Ishikawa (cell line): ENCODE results near the gene SH3RF2.

Experiments
- CEBPB ChIP-seq: IDR thresholded peaks from 2 replicates; pipeline ENCODE4 v1.6.1; 2012
- CREB1 ChIP-seq: IDR thresholded peaks from 2 replicates; pipeline ENCODE4 v1.6.1; 2012; ENCODE audit warnings: low read depth
- EGR1 ChIP-seq: IDR thresholded peaks from 2 replicates; pipeline ENCODE4 v1.6.1; 2012
- EP300 ChIP-seq: IDR thresholded peaks from 2 replicates; pipeline ENCODE4 v1.6.1; 2012; ENCODE audit warnings: borderline replicate concordance
- FOXM1 ChIP-seq: IDR thresholded peaks from 2 replicates; pipeline ENCODE4 v1.6.1; 2012; ENCODE audit warnings: low read depth, borderline replicate concordance
- NFIC ChIP-seq: IDR thresholded peaks from 2 replicates; pipeline ENCODE4 v1.6.1; 2012
- RAD21 ChIP-seq: IDR thresholded peaks from 2 replicates; pipeline ENCODE4 v1.6.1; 2012; ENCODE audit warnings: low read depth
- TAF1 ChIP-seq: IDR thresholded peaks from 2 replicates; pipeline ENCODE4 v1.6.1; 2012; ENCODE audit warnings: low read depth, mild to moderate bottlenecking
- TCF12 ChIP-seq: IDR thresholded peaks from 2 replicates; pipeline ENCODE4 v1.6.1; 2012; ENCODE audit warnings: low read depth
- TEAD4 ChIP-seq: IDR thresholded peaks from 2 replicates; pipeline ENCODE4 v1.6.1; 2012
- YY1 ChIP-seq: IDR thresholded peaks from 2 replicates; pipeline ENCODE4 v1.6.1; 2012; ENCODE audit warnings: low read depth
- ZBTB7A ChIP-seq: IDR thresholded peaks from 2 replicates; pipeline ENCODE4 v1.6.1; 2012; ENCODE audit warnings: low read depth
- TF ChIP-seq, protein P1 (sequence below): IDR thresholded peaks from 2 replicates; pipeline ENCODE4 v1.6.1; 2012; ENCODE audit warnings: low read depth, mild to moderate bottlenecking
- TF ChIP-seq, protein P2 (sequence below): IDR thresholded peaks from 2 replicates; pipeline ENCODE4 v1.6.1; 2012
- TF ChIP-seq, protein P3 (sequence below): IDR thresholded peaks from 2 replicates; pipeline ENCODE4 v1.6.1; 2012

SH3RF2 gene

DNA sequence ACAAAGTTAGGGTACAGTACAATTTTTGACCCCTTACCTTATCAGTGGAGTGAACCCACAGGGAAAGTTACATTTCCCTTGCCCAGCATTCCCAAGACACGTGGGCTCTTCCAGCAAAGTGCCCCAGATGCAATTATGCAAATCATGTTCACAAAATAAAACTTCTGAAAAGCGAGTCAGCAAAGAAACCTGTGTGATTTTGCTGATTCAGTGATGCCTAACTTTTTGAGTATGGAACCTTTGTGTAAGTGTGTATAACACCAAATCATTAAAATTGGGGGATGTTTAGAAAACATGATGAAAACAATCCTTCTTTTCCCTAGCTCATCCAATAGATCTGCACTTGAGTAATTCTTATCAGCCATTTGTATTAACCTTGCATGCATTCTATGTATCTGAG is 52.6 kb downstream of the SH3RF2 start:
- no peak for TF ChIP-seq TEAD4
- TF ChIP-seq, protein P1, sequence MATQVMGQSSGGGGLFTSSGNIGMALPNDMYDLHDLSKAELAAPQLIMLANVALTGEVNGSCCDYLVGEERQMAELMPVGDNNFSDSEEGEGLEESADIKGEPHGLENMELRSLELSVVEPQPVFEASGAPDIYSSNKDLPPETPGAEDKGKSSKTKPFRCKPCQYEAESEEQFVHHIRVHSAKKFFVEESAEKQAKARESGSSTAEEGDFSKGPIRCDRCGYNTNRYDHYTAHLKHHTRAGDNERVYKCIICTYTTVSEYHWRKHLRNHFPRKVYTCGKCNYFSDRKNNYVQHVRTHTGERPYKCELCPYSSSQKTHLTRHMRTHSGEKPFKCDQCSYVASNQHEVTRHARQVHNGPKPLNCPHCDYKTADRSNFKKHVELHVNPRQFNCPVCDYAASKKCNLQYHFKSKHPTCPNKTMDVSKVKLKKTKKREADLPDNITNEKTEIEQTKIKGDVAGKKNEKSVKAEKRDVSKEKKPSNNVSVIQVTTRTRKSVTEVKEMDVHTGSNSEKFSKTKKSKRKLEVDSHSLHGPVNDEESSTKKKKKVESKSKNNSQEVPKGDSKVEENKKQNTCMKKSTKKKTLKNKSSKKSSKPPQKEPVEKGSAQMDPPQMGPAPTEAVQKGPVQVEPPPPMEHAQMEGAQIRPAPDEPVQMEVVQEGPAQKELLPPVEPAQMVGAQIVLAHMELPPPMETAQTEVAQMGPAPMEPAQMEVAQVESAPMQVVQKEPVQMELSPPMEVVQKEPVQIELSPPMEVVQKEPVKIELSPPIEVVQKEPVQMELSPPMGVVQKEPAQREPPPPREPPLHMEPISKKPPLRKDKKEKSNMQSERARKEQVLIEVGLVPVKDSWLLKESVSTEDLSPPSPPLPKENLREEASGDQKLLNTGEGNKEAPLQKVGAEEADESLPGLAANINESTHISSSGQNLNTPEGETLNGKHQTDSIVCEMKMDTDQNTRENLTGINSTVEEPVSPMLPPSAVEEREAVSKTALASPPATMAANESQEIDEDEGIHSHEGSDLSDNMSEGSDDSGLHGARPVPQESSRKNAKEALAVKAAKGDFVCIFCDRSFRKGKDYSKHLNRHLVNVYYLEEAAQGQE, result no peak
- no peak for TF ChIP-seq CREB1
- no peak for TF ChIP-seq CEBPB
- TF ChIP-seq TAF1, result no peak
- TF ChIP-seq, protein P2, sequence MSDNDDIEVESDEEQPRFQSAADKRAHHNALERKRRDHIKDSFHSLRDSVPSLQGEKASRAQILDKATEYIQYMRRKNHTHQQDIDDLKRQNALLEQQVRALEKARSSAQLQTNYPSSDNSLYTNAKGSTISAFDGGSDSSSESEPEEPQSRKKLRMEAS, result no peak
- TF ChIP-seq, protein P3, sequence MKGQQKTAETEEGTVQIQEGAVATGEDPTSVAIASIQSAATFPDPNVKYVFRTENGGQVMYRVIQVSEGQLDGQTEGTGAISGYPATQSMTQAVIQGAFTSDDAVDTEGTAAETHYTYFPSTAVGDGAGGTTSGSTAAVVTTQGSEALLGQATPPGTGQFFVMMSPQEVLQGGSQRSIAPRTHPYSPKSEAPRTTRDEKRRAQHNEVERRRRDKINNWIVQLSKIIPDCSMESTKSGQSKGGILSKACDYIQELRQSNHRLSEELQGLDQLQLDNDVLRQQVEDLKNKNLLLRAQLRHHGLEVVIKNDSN, result no peak
- no peak for TF ChIP-seq TCF12
- no peak for TF ChIP-seq RAD21
- no peak for TF ChIP-seq EP300
- no peak for TF ChIP-seq ZBTB7A
- no peak for TF ChIP-seq FOXM1
- TF ChIP-seq YY1, result no peak
- no peak for TF ChIP-seq NFIC
- TF ChIP-seq EGR1, result no peak

DNA sequence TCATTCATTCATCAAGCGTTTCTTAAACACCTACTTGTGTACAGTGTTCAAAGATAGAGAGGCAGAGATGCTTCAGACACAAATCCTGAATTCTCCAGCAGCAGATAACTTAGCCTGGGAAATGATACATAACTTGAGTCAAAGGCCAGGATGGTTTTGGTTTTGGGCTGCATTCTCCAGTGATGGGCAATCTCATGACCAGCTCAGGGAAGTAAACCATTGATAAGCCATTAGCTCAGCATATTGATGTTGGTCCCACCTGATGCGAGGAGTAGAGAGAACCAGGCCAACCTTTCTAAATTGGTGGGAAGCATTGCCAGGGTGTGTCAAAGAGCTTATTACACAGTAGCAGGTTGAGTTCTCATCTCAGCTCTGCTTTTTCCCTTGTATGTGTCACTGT is 53.0 kb downstream of the SH3RF2 start:
- no peak for TF ChIP-seq CEBPB
- no peak for TF ChIP-seq CREB1
- no peak for TF ChIP-seq RAD21
- no peak for TF ChIP-seq EGR1
- TF ChIP-seq, protein P1, result no peak
- TF ChIP-seq EP300, result no peak
- TF ChIP-seq TEAD4, result no peak
- TF ChIP-seq YY1, result no peak
- no peak for TF ChIP-seq FOXM1
- no peak for TF ChIP-seq NFIC
- TF ChIP-seq, protein P3, result no peak
- no peak for TF ChIP-seq TAF1
- TF ChIP-seq TCF12, result no peak

DNA sequence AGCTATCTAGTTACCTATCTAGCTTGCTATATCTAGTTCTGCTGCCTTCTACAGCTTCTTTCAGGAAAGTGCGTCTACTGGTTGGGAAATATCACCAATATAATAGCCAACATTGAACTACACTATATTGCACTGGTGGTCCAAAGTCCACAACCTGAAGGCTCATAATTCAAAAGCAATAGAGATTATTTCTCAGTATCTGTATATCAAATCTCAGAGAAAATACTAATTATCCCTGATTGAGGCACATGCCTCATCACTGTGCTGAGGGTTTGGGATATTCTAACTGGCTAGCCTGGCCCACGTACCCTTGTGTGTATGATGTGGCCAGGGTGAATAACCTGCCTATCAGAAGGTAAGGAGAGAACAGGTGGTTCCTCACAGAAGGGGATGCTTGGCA is 53.8 kb downstream of the SH3RF2 start:
- no peak for TF ChIP-seq YY1
- TF ChIP-seq, protein P2, result no peak
- no peak for TF ChIP-seq FOXM1
- TF ChIP-seq CEBPB, result no peak
- no peak for TF ChIP-seq ZBTB7A
- no peak for TF ChIP-seq TAF1
- TF ChIP-seq, protein P1, result no peak
- TF ChIP-seq TEAD4, result no peak
- no peak for TF ChIP-seq TCF12
- TF ChIP-seq EP300, result no peak
- TF ChIP-seq RAD21, result no peak

DNA sequence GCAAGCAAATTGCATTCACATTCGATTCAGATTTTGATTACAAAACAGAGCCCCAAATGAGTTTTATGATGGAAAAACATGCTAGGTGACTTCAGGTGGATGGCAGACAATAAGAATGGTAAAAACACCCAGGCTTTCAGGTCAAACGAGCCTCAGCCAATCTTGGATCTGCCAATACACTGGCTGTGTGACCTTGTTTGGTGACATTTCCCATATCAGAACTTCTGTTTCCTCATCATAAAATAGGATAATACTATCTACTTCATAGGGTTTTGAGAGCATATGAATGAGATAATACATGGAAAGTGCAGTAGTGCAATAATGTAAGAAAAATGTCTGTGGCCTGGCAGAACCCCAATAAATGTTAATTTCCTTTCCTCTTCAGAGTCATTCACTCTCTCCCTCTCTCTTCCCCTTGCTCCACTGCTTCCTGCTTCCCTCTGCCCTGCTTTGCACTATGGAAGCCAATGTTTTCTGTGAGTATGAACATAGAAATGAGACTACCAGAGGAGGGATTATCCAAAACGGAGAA is 54.7 kb downstream of the SH3RF2 start:
- TF ChIP-seq, protein P3, result no peak
- TF ChIP-seq YY1 (no peak), TCF12 (no peak), NFIC (no peak), EGR1 (no peak), EP300 (no peak), TEAD4 (no peak), CREB1 (no peak), CEBPB (no peak), FOXM1 (no peak), RAD21 (no peak), TAF1 (no peak), ZBTB7A (no peak)
- TF ChIP-seq, protein P1, result no peak
- TF ChIP-seq, protein P2, result no peak
